SU-DHL-6 (cell line): ENCODE measurements around the gene TMC1.

Experiments used
- H2AFZ ChIP-seq: fragments of 200-600 bp; sonication (generic); 2 replicates; pipeline ENCODE4 v1.6.1; 2014; ENCODE audit warnings: low read depth, mild to moderate bottlenecking, moderate library complexity, mixed read lengths, antibody characterized with exemption, low read length; ENCODE audit not compliant: severe bottlenecking
- H3F3A ChIP-seq: fragments of 200-600 bp; shearing (Covaris generic); 2 replicates; pipeline ENCODE4 v1.6.0; 2016; ENCODE audit warnings: antibody characterized with exemption, mild to moderate bottlenecking; ENCODE audit not compliant: insufficient read depth
- H3K27ac ChIP-seq: fragments of 200-600 bp; sonication (generic); 2 replicates; pipeline ENCODE4 v1.5.1; 2016; ENCODE audit warnings: low read depth, mild to moderate bottlenecking, low read length, moderate library complexity, mixed read lengths
- H3K27me3 ChIP-seq: fragments of 200-600 bp; sonication (generic), shearing (Covaris generic); 2 replicates; pipeline ENCODE4 v1.6.0; 2014; ENCODE audit warnings: mild to moderate bottlenecking, low read length
- H3K36me3 ChIP-seq: fragments of 200-600 bp; sonication (generic); 2 replicates; pipeline ENCODE4 v1.6.1; 2014; ENCODE audit warnings: mild to moderate bottlenecking, low read length, mixed read lengths
- H3K4me2 ChIP-seq: fragments of 300-600, 200-600 bp; shearing (Covaris generic), sonication (generic); 2 replicates; pipeline ENCODE4 v1.6.0; 2014; ENCODE audit warnings: low read length, low read depth, mild to moderate bottlenecking; ENCODE audit not compliant: poor library complexity, severe bottlenecking
- H3K4me3 ChIP-seq: fragments of 200-600 bp; sonication (generic); 2 replicates; pipeline ENCODE4 v1.5.1; 2014; ENCODE audit warnings: antibody characterized with exemption, low read length, mild to moderate bottlenecking, mixed read lengths; ENCODE audit not compliant: insufficient read depth, poor library complexity, severe bottlenecking
- H3K79me2 ChIP-seq: fragments of 200-600 bp; sonication (generic); 2 replicates; pipeline ENCODE4 v1.6.1; 2014; ENCODE audit warnings: mild to moderate bottlenecking, low read length, moderate library complexity; ENCODE audit not compliant: insufficient read depth
- H3K9ac ChIP-seq: fragments of 200-600 bp; sonication (generic); 2 replicates; pipeline ENCODE4 v1.7.0; 2014; ENCODE audit warnings: mild to moderate bottlenecking, low read length
- H3K9me2 ChIP-seq: fragments of 200-600 bp; sonication (generic); replicated peaks from 2 replicates; pipeline ENCODE4 v1.6.1; 2014; ENCODE audit warnings: low read length; ENCODE audit not compliant: insufficient read depth
- H3K9me3 ChIP-seq: fragments of 200-600 bp; sonication (generic); 2 replicates; pipeline ENCODE4 v1.6.1; 2014; ENCODE audit warnings: low read length, mixed read lengths; ENCODE audit not compliant: insufficient read depth
- H4K20me1 ChIP-seq: fragments of 200-600 bp; sonication (generic); 2 replicates; pipeline ENCODE4 v1.6.1; 2014; ENCODE audit warnings: low read depth, mild to moderate bottlenecking, antibody characterized with exemption, low read length, moderate library complexity, mixed read lengths
- CTCF ChIP-seq: fragments of 200-600 bp; sonication (generic); IDR thresholded peaks from one replicate; pipeline ENCODE4 v1.5.1; 2017; ENCODE audit warnings: antibody characterized with exemption, mild to moderate bottlenecking, low read length, moderate library complexity; ENCODE audit not compliant: insufficient read depth, poor library complexity, severe bottlenecking
- EZH2phosphoT487 ChIP-seq: fragments of 200-600 bp; sonication (generic), shearing (Covaris generic); conservative IDR thresholded peaks from 2 replicates; pipeline ENCODE4 v1.6.1; 2018; ENCODE audit warnings: mild to moderate bottlenecking, antibody characterized with exemption, low read length, moderate library complexity, mixed read lengths

The TMC1 gene

GRCh38 chr9:72656021-72656420, 134.6 kb downstream of the TMC1 start:
- Histone ChIP-seq H3K4me3 (no peak overlapping the region), H2AFZ (no peak overlapping the region), H3K4me2 (no peak overlapping the region), H4K20me1 (no peaks in the 10 kb centered on the region), H3F3A (no peaks in the 10 kb centered on the region), H3K9me3 (no peaks in the 10 kb centered on the region), H3K79me2 (no peaks in the 10 kb centered on the region), H3K9me2 (no peaks in the 10 kb centered on the region), H3K27me3 (no peaks in the 10 kb centered on the region), H3K27ac (no peak overlapping the region), H3K36me3 (no peaks in the 10 kb centered on the region), H3K9ac (no peak overlapping the region)
- TF ChIP-seq CTCF (no peak), EZH2phosphoT487 (no peak)

GRCh38 chr9:72657023-72657422, 135.6 kb downstream of the TMC1 start:
- H3K79me2 ChIP-seq = no peaks in the 10 kb centered on the region
- TF ChIP-seq CTCF (no peak), EZH2phosphoT487 (no peak)
- no peak overlapping the region for H2AFZ ChIP-seq
- no peaks in the 10 kb centered on the region for H3K27me3 ChIP-seq
- no peaks in the 10 kb centered on the region for H3K9me3 ChIP-seq
- no peak overlapping the region for H3K27ac ChIP-seq
- no peak overlapping the region for H3K4me3 ChIP-seq
- no peaks in the 10 kb centered on the region for H3K36me3 ChIP-seq
- no peaks in the 10 kb centered on the region for H3F3A ChIP-seq
- no peaks in the 10 kb centered on the region for H4K20me1 ChIP-seq
- H3K9me2 ChIP-seq = no peaks in the 10 kb centered on the region
- no peak overlapping the region for H3K9ac ChIP-seq
- no peak overlapping the region for H3K4me2 ChIP-seq

GRCh38 chr9:72658703-72659102, 137.3 kb downstream of the TMC1 start:
- H3K79me2 ChIP-seq = no peaks in the 10 kb centered on the region
- no peaks in the 10 kb centered on the region for H3K9me2 ChIP-seq
- H3K4me2 ChIP-seq = no peak overlapping the region
- no peak overlapping the region for H3K4me3 ChIP-seq
- TF ChIP-seq EZH2phosphoT487 = no peak
- no peak for TF ChIP-seq CTCF
- no peak overlapping the region for H2AFZ ChIP-seq
- no peaks in the 10 kb centered on the region for H4K20me1 ChIP-seq
- no peaks in the 10 kb centered on the region for H3F3A ChIP-seq
- H3K9ac ChIP-seq = no peak overlapping the region
- H3K27me3 ChIP-seq = no peaks in the 10 kb centered on the region
- no peaks in the 10 kb centered on the region for H3K9me3 ChIP-seq
- no peaks in the 10 kb centered on the region for H3K36me3 ChIP-seq
- H3K27ac ChIP-seq = no peak overlapping the region
